Measurements from ENCODE around the gene LANCL2.

DNA sequence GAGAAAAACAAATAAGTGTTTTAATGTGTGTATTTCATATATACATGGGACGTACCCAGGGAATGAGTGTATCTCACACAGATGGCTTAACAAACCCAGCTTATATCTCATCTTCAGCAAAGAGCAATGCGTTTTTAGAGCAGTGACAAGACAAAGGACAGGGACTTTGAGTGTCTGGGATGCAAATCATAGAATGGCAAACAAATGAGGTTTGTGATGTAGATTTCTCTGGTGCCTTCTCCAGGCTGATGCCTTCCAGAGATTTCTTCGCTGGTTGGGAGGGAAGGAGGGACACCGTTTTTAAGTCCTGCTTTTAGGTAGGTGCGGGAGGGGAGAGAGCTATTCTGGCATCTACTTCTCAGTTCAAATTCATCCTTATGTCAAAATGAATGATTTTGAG, 16.6 kb downstream of the LANCL2 start:
- TF ChIP-seq, protein P1, sequence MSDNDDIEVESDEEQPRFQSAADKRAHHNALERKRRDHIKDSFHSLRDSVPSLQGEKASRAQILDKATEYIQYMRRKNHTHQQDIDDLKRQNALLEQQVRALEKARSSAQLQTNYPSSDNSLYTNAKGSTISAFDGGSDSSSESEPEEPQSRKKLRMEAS (IDR thresholded peaks at IDR 0.05), result no peak
- TF ChIP-seq EZH2phosphoT487 (IDR thresholded peaks at IDR 0.05; ENCODE audit: borderline replicate concordance), result no peak
- TF ChIP-seq, protein P2, sequence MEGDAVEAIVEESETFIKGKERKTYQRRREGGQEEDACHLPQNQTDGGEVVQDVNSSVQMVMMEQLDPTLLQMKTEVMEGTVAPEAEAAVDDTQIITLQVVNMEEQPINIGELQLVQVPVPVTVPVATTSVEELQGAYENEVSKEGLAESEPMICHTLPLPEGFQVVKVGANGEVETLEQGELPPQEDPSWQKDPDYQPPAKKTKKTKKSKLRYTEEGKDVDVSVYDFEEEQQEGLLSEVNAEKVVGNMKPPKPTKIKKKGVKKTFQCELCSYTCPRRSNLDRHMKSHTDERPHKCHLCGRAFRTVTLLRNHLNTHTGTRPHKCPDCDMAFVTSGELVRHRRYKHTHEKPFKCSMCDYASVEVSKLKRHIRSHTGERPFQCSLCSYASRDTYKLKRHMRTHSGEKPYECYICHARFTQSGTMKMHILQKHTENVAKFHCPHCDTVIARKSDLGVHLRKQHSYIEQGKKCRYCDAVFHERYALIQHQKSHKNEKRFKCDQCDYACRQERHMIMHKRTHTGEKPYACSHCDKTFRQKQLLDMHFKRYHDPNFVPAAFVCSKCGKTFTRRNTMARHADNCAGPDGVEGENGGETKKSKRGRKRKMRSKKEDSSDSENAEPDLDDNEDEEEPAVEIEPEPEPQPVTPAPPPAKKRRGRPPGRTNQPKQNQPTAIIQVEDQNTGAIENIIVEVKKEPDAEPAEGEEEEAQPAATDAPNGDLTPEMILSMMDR (IDR thresholded peaks at IDR 0.05 in 2 of 3, conservative IDR thresholded peaks at IDR 0.05 in 1 of 3; ENCODE audit: borderline replicate concordance in 1 of 3, insufficient read depth in 1 of 3, low read depth in 2 of 3, low read length in 2 of 3), result no peak
- TF ChIP-seq ZNF274 (IDR thresholded peaks at IDR 0.05; ENCODE audit: low read depth, low read length), result no peak
- TF ChIP-seq EZH2 (IDR thresholded peaks at IDR 0.05), result no peak
- no peak for TF ChIP-seq POLR2AphosphoS5 (IDR thresholded peaks at IDR 0.05; ENCODE audit: low read depth, low read length)
- TF ChIP-seq POLR2A (IDR thresholded peaks at IDR 0.05; ENCODE audit: borderline replicate concordance, extremely low read depth, insufficient read depth, insufficient read length), result no peak
- no peak for TF ChIP-seq SRF (IDR thresholded peaks at IDR 0.05; ENCODE audit: low read depth)
- no peak for TF ChIP-seq SIN3A (IDR thresholded peaks at IDR 0.05; ENCODE audit: low read depth)
- TF ChIP-seq, protein P3, sequence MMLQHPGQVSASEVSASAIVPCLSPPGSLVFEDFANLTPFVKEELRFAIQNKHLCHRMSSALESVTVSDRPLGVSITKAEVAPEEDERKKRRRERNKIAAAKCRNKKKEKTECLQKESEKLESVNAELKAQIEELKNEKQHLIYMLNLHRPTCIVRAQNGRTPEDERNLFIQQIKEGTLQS (IDR thresholded peaks at IDR 0.05), result no peak

All from HCT116 (cell line).